ENCODE measurements around the gene PPP1R9A.

The PPP1R9A gene

DNA sequence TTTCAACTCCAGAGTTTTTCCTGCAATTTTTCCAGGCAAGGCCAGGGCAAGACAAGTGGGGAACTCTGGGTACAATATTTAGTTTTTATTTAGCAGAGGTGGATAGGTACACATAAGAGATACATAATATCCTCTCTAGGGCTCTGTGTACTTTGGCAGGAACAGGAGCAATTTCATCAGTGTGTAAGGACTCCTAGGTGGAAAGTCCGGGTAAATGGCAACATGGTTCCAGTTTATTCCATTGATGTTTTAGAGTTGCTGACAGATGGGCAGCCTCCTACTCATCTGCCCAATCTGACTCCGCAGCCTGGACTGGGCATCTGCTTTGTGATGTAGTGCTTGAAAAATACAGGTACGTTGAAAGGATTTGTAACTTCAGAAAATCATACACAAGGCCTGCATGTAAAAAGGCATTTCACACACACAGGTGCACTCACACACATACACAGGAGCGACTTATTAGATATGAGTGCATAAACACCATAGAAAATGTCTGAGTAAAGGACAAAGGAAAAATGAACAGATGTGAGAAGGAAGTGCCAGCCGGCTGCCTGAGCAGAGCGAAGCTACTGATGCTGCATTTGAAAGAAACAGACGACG lies 411.2 kb downstream of the PPP1R9A start:
- Histone ChIP-seq H3K9me3 (ENCODE audit: control insufficient read depth, low read depth, low read length) (no peaks in the 10 kb centered on the region), H3K27ac (ENCODE audit: low read length) (no peak overlapping the region), H3K36me3 (ENCODE audit: control insufficient read depth, low read depth, low read length) (no peaks in the 10 kb centered on the region), H3K4me1 (ENCODE audit: control insufficient read depth, low read depth, low read length) (no peaks in the 10 kb centered on the region), H3K9ac (ENCODE audit: low read length) (no peak overlapping the region), H3K27me3 (ENCODE audit: control insufficient read depth, insufficient read depth, low read length) (no peaks in the 10 kb centered on the region), H3K4me3 (ENCODE audit: low read length) (no peak overlapping the region)

DNA sequence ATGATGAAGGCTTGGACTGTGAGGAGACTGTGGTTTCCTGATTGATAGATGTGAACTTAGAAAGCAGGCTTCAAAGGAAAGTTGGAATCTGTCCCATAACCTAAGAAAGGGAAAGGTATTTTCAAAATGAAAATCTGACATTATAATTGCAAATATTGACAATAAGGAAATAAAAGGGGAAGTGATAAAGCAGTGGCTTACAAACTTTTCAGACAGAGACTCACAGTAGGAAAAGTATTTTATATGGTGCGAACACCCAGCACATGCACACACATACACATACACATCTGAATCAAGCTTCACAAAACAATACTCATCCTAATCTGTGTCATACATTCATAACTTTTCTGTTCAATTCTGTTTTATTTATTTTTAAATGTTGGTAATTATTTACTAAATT lies 412.2 kb downstream of the PPP1R9A start:
- Histone ChIP-seq H3K4me3 (ENCODE audit: low read length) (no peak overlapping the region), H3K9ac (ENCODE audit: low read length) (no peak overlapping the region), H3K4me1 (ENCODE audit: control insufficient read depth, low read depth, low read length) (no peaks in the 10 kb centered on the region), H3K27ac (ENCODE audit: low read length) (no peak overlapping the region), H3K9me3 (ENCODE audit: control insufficient read depth, low read depth, low read length) (no peaks in the 10 kb centered on the region), H3K27me3 (ENCODE audit: control insufficient read depth, insufficient read depth, low read length) (no peaks in the 10 kb centered on the region), H3K36me3 (ENCODE audit: control insufficient read depth, low read depth, low read length) (no peaks in the 10 kb centered on the region)

GRCh38 chr7:95320651-95321050 lies 413.3 kb downstream of the PPP1R9A start:
- H3K4me1 ChIP-seq (ENCODE audit: control insufficient read depth, low read depth, low read length) = no peaks in the 10 kb centered on the region
- no peaks in the 10 kb centered on the region for H3K9me3 ChIP-seq (ENCODE audit: control insufficient read depth, low read depth, low read length)
- H3K27ac ChIP-seq (ENCODE audit: low read length) = no peak overlapping the region
- no peak overlapping the region for H3K4me3 ChIP-seq (ENCODE audit: low read length)
- H3K9ac ChIP-seq (ENCODE audit: low read length) = no peak overlapping the region
- no peaks in the 10 kb centered on the region for H3K36me3 ChIP-seq (ENCODE audit: control insufficient read depth, low read depth, low read length)
- H3K27me3 ChIP-seq (ENCODE audit: control insufficient read depth, insufficient read depth, low read length) = no peaks in the 10 kb centered on the region

DNA sequence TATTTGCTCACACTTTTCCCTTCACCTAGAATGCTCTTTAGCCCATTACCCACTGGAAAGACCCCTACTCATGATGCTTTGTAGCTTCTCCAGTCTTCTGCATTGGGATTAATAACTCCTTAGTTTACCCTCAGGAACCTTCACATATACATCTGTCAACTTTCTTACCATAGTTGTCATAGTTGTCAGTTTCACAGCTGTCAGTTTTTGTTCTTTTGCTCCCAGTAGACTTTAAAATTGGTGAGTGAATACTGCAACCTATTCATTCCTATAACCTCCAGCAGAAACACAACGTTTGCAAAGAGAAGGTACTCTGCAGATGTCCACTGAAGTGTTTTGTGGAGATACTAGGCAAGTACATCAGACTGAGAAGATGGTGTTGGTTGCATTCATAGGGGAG lies 414.3 kb downstream of the PPP1R9A start:
- no peaks in the 10 kb centered on the region for H3K4me1 ChIP-seq (ENCODE audit: control insufficient read depth, low read depth, low read length)

DNA sequence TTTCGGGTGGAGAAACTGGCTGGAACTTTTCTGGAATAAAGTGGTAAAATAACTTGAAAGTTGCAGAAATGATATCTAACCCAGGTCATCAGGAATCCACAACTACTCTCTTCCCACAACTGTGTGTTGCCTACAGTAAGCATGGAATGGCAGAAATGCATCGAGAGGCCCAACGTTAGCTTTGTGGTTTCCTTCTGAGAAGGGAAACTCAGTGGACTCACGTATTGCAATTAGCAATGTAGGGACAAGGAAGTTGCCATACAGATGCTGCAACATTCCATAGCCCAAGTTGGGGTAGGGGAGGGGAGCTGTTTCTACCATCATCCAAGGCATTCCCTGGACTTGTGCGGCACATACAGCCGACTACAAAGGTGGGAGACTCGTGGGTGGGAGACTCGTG lies 415.0 kb downstream of the PPP1R9A start:
- H3K9me3 ChIP-seq (ENCODE audit: control insufficient read depth, low read depth, low read length) = no peaks in the 10 kb centered on the region
- H3K9ac ChIP-seq (ENCODE audit: low read length) = no peak overlapping the region
- no peak overlapping the region for H3K4me3 ChIP-seq (ENCODE audit: low read length)
- H3K4me1 ChIP-seq (ENCODE audit: control insufficient read depth, low read depth, low read length) = no peaks in the 10 kb centered on the region
- H3K27ac ChIP-seq (ENCODE audit: low read length) = no peak overlapping the region
- no peaks in the 10 kb centered on the region for H3K27me3 ChIP-seq (ENCODE audit: control insufficient read depth, insufficient read depth, low read length)
- no peaks in the 10 kb centered on the region for H3K36me3 ChIP-seq (ENCODE audit: control insufficient read depth, low read depth, low read length)

More for the DNA sequence above, 414.3 kb downstream of the PPP1R9A start:
- Histone ChIP-seq H3K4me3 (ENCODE audit: low read length) (no peak overlapping the region), H3K9me3 (ENCODE audit: control insufficient read depth, low read depth, low read length) (no peaks in the 10 kb centered on the region), H3K36me3 (ENCODE audit: control insufficient read depth, low read depth, low read length) (no peaks in the 10 kb centered on the region), H3K9ac (ENCODE audit: low read length) (no peak overlapping the region), H3K27me3 (ENCODE audit: control insufficient read depth, insufficient read depth, low read length) (no peaks in the 10 kb centered on the region), H3K27ac (ENCODE audit: low read length) (no peak overlapping the region)

- H3K9me3 ChIP-seq (ENCODE audit: control insufficient read depth, low read depth, low read length) = no peaks in the 10 kb centered on the region
- H3K27ac ChIP-seq (ENCODE audit: low read length) = no peak overlapping the region
- H3K36me3 ChIP-seq (ENCODE audit: control insufficient read depth, low read depth, low read length) = no peaks in the 10 kb centered on the region
- no peaks in the 10 kb centered on the region for H3K4me1 ChIP-seq (ENCODE audit: control insufficient read depth, low read depth, low read length)
- H3K27me3 ChIP-seq (ENCODE audit: control insufficient read depth, insufficient read depth, low read length) = no peaks in the 10 kb centered on the region
- H3K4me3 ChIP-seq (ENCODE audit: low read length) = no peak overlapping the region
- H3K9ac ChIP-seq (ENCODE audit: low read length) = no peak overlapping the region
Observed at GRCh38 chr7:95322854-95323253, 415.5 kb downstream of the PPP1R9A start.

- Histone ChIP-seq H3K4me1 (ENCODE audit: control insufficient read depth, low read depth, low read length) (no peaks in the 10 kb centered on the region), H3K4me3 (ENCODE audit: low read length) (no peak overlapping the region), H3K27ac (ENCODE audit: low read length) (no peak overlapping the region), H3K27me3 (ENCODE audit: control insufficient read depth, insufficient read depth, low read length) (no peaks in the 10 kb centered on the region), H3K36me3 (ENCODE audit: control insufficient read depth, low read depth, low read length) (no peaks in the 10 kb centered on the region), H3K9ac (ENCODE audit: low read length) (no peak overlapping the region), H3K9me3 (ENCODE audit: control insufficient read depth, low read depth, low read length) (no peaks in the 10 kb centered on the region)
Observed at GRCh38 chr7:95323410-95324129, 416.2 kb downstream of the PPP1R9A start.

DNA sequence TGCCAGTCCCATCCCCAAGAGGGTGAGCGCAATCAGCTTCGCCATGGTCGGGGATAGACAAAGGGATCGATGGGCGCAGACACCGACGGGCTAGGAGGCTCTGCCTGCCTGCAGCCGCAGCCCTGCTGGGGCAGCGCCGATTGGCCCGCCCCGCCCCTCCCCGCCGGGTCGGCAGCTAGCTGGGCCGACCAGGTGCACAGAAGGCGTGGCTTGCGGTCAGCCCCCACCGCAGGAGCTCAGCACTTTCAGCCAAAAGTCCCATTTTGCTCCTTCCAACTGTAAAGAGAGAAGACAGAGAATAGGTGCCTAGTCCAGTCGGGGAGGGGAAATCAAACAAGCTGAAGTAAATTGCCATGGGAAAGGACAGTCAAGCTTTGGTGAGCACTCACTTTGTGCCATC lies 417.0 kb downstream of the PPP1R9A start, which contains the start of gene PON1:
Gene PON1 (minus strand): TSS at position 102 of the 400 bp plus-strand sequence. CDS start 57 bp downstream, at position 45.
- H3K4me1 ChIP-seq (ENCODE audit: control insufficient read depth, low read depth, low read length) = no peaks in the 10 kb centered on the region
- H3K9me3 ChIP-seq (ENCODE audit: control insufficient read depth, low read depth, low read length) = no peaks in the 10 kb centered on the region
- no peak within 1 kb of the TSS for H3K27ac ChIP-seq (ENCODE audit: low read length)
- no peaks in the 10 kb centered on the region for H3K36me3 ChIP-seq (ENCODE audit: control insufficient read depth, low read depth, low read length)
- H3K4me3 ChIP-seq (ENCODE audit: low read length) = no peak within 1 kb of the TSS
- no peak within 1 kb of the TSS for H3K9ac ChIP-seq (ENCODE audit: low read length)
- H3K27me3 ChIP-seq (ENCODE audit: control insufficient read depth, insufficient read depth, low read length) = no peaks in the 10 kb centered on the region

DNA sequence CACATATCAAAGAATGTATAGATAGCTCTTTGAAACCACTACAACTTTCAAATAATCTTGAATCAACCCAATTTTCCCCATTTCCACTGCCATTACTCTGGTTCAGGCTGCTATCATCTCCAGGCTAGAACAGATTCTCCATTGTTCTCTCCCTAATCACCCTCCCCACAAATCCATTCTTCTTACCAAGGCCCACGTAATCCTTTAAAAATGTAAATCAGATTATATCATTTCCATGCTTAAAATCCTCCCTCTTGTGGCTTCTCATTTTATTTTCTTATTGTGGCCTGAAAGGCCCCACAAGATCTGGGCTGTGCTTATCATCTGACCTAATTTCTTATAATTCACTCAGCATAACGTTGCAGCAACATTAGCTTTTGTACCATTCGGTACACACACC lies 420.0 kb downstream of the PPP1R9A start:
- Histone ChIP-seq H3K9ac (ENCODE audit: low read length) (no peak overlapping the region), H3K4me1 (ENCODE audit: control insufficient read depth, low read depth, low read length) (no peaks in the 10 kb centered on the region), H3K27ac (ENCODE audit: low read length) (no peak overlapping the region), H3K36me3 (ENCODE audit: control insufficient read depth, low read depth, low read length) (no peaks in the 10 kb centered on the region), H3K4me3 (ENCODE audit: low read length) (no peak overlapping the region), H3K9me3 (ENCODE audit: control insufficient read depth, low read depth, low read length) (no peaks in the 10 kb centered on the region), H3K27me3 (ENCODE audit: control insufficient read depth, insufficient read depth, low read length) (no peaks in the 10 kb centered on the region)

- Histone ChIP-seq H3K9ac (ENCODE audit: low read length) (no peak overlapping the region), H3K4me3 (ENCODE audit: low read length) (no peak overlapping the region), H3K4me1 (ENCODE audit: control insufficient read depth, low read depth, low read length) (no peaks in the 10 kb centered on the region), H3K27me3 (ENCODE audit: control insufficient read depth, insufficient read depth, low read length) (no peaks in the 10 kb centered on the region), H3K9me3 (ENCODE audit: control insufficient read depth, low read depth, low read length) (no peaks in the 10 kb centered on the region), H3K27ac (ENCODE audit: low read length) (no peak overlapping the region), H3K36me3 (ENCODE audit: control insufficient read depth, low read depth, low read length) (no peaks in the 10 kb centered on the region)
Observed at GRCh38 chr7:95330204-95330960, 423.0 kb downstream of the PPP1R9A start.

- H3K9me3 ChIP-seq (ENCODE audit: control insufficient read depth, low read depth, low read length) = no peaks in the 10 kb centered on the region
- no peaks in the 10 kb centered on the region for H3K27me3 ChIP-seq (ENCODE audit: control insufficient read depth, insufficient read depth, low read length)
- H3K9ac ChIP-seq (ENCODE audit: low read length) = no peak overlapping the region
- H3K36me3 ChIP-seq (ENCODE audit: control insufficient read depth, low read depth, low read length) = no peaks in the 10 kb centered on the region
- no peaks in the 10 kb centered on the region for H3K4me1 ChIP-seq (ENCODE audit: control insufficient read depth, low read depth, low read length)
- no peak overlapping the region for H3K4me3 ChIP-seq (ENCODE audit: low read length)
- no peak overlapping the region for H3K27ac ChIP-seq (ENCODE audit: low read length)
Observed at GRCh38 chr7:95330961-95331337, 423.6 kb downstream of the PPP1R9A start.

Data from iPS-18a (cell line).